Lower lobe of right lung (tissue), 2 donors: ENCODE results near the gene VASH1. TPM values are rescaled to one million over a fixed set of nuclear protein-coding genes. Genes with fewer than 3 reads are reported as not detected.

ENCODE experiments used
- ATAC-seq, 2 donors: fragments of 200-7000 bp; cut with Tn5 transposase; one replicate each; pipeline ENCODE4 v1.9.1; 2020 to 2022; ENCODE audit warnings: mild to moderate bottlenecking in 2 of 2, moderate library complexity in 2 of 2
- DNase-seq: peaks from one replicate; pipeline ENCODE4 v3.0.0-alpha.2; 2020
- H3K27ac ChIP-seq: fragments of 200-600 bp; one replicate; pipeline ENCODE4 v1.8.0; 2022
- H3K27me3 ChIP-seq: fragments of 200-600 bp; one replicate; pipeline ENCODE4 v1.8.0; 2022; ENCODE audit warnings: low read depth
- H3K36me3 ChIP-seq: fragments of 200-600 bp; one replicate; pipeline ENCODE4 v1.8.0; 2022; ENCODE audit warnings: mild to moderate bottlenecking
- H3K4me1 ChIP-seq: fragments of 200-600 bp; one replicate; pipeline ENCODE4 v1.8.0; 2022
- H3K4me3 ChIP-seq: fragments of 200-600 bp; one replicate; pipeline ENCODE4 v1.8.0; 2022; ENCODE audit warnings: mild to moderate bottlenecking
- H3K9me3 ChIP-seq: fragments of 200-600 bp; one replicate; pipeline ENCODE4 v1.8.0; 2022
- CTCF ChIP-seq: fragments of 200-600 bp; IDR thresholded peaks from one replicate; pipeline ENCODE4 v1.8.0; 2022; ENCODE audit warnings: antibody characterized with exemption, mild to moderate bottlenecking
- intact Hi-C: fragments of 100-400 bp; cut with DNase I; formaldehyde crosslinking; loops from one replicate; pipeline ENCODE4 v1.11.0; 2022
- total RNA-seq: library from RNA; stranded (reverse); fragmentation: NEBNext Ultra II Directional; extraction: Animal tissue kit (Norgen Biotek cat#: 25700); gene quantifications from one replicate; pipeline ENCODE4 v1.2.1, GENCODE V29; 2021
- donor health status: DM: no; HTN: yes; CAD: no; lungs with severe emphysema.

The VASH1 gene
- total RNA-seq, 1 donor from 2014 or later, result 51.7 TPM

- Histone ChIP-seq H3K4me1 (peaks cover 24% of the 10 kb centered on the region), H3K4me3 (peak overlapping the region; percentile 28), H3K27me3 (no peaks in the 10 kb centered on the region), H3K27ac (peak overlapping the region; percentile 11), H3K9me3 (no peaks in the 10 kb centered on the region), H3K36me3 (no peaks in the 10 kb centered on the region)
- ATAC-seq (peak; percentile 28 to 39), DNase-seq (no peak)
- intact Hi-C loops, result no loop called here
- no peak for TF ChIP-seq CTCF
These were observed 67.2 kb downstream of the VASH1 start for GRCh38 chr14:76828339-76829012.

GRCh38 chr14:76829013-76829365 is 67.7 kb downstream of the VASH1 start:
- no peak overlapping the region for H3K4me3 ChIP-seq
- peak; percentile 56 for DNase-seq
- peak; percentile 73 for ATAC-seq
- H3K9me3 ChIP-seq, result no peaks in the 10 kb centered on the region
- peak overlapping the region; percentile 53 for H3K27ac ChIP-seq
- peaks cover 24% of the 10 kb centered on the region for H3K4me1 ChIP-seq
- intact Hi-C loops, result no loop called here
- no peaks in the 10 kb centered on the region for H3K36me3 ChIP-seq
- no peaks in the 10 kb centered on the region for H3K27me3 ChIP-seq
- no peak for TF ChIP-seq CTCF

- intact Hi-C loops, result no loop called here
- Histone ChIP-seq H3K27me3 (no peaks in the 10 kb centered on the region), H3K36me3 (no peaks in the 10 kb centered on the region), H3K27ac (peak overlapping the region; percentile 53), H3K4me1 (peaks cover 24% of the 10 kb centered on the region), H3K4me3 (no peak overlapping the region), H3K9me3 (no peaks in the 10 kb centered on the region)
- ATAC-seq, result peak in 1 of 2 donors; percentile 7
- DNase-seq, result no peak
- TF ChIP-seq CTCF, result no peak
These were observed 68.6 kb downstream of the VASH1 start for GRCh38 chr14:76829650-76830421.

DNA sequence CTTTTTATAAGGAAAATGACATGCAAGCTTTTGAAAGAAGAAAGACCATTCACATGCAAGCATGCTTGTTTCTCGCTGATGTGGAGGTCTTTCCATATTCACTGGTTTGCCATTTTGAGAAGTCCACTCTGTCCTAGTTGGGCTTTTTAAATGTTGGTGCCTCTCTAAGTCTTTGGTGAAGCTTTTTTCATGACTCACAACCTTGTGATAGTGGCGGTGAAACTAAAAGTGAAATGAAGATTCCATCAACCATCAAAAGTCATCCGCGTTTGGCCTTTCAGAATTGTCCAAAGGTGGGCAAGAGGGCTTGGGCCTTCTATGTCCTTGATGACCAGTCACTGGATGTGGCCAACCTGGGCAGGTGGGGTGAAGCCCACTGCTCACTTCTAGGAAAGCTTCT is 69.3 kb downstream of the VASH1 start:
- Histone ChIP-seq H3K4me3 (no peak overlapping the region), H3K36me3 (no peaks in the 10 kb centered on the region), H3K27ac (no peak overlapping the region), H3K4me1 (peaks cover 24% of the 10 kb centered on the region), H3K9me3 (no peaks in the 10 kb centered on the region), H3K27me3 (no peaks in the 10 kb centered on the region)
- intact Hi-C loops, result no loop called here
- ATAC-seq, result no peak
- no peak for TF ChIP-seq CTCF
- DNase-seq, result no peak

DNA sequence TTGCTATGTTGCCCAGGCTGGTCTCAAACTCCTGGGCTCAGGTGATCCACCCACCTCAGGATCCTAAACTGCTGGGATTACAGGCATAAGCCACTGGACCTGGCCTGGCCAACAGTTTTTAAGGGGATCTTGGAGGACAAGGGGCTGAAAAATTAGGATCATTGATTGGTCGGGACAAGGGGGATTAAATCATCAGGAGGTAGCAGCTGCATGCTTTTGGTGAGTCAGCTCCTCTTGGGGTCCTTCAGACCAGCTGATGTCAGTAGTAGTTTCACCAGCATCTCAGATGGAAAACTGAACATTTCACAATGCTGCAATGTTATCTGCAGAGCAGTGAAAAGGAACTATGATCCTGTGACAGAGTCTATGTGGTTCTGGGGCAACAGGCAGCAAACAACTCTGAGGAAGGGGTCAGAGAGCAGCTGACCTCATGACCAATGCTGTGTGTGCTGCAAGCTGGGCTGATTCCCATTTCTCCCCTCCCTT is 71.3 kb downstream of the VASH1 start:
- DNase-seq (no peak), ATAC-seq (peak; percentile 51 to 54)
- H3K9me3 ChIP-seq, result no peaks in the 10 kb centered on the region
- H3K4me1 ChIP-seq, result peaks cover 24% of the 10 kb centered on the region
- H3K36me3 ChIP-seq, result no peaks in the 10 kb centered on the region
- no peak overlapping the region for H3K4me3 ChIP-seq
- peak overlapping the region; percentile 18 for H3K27ac ChIP-seq
- no peak for TF ChIP-seq CTCF
- H3K27me3 ChIP-seq, result no peaks in the 10 kb centered on the region
- intact Hi-C loops, result no loop called here

Other genes starting within 250 kb of the VASH1 start
- 28.9 TPM for gene ANGEL1, start 51.4 kb downstream of the VASH1 start, total RNA-seq
- gene LRRC74A, start 64.9 kb downstream of the VASH1 start, total RNA-seq, result not detected